ENCODE data around the gene PDLIM7. TPM values are rescaled to one million over a fixed set of nuclear protein-coding genes. Genes with fewer than 3 reads are reported as not detected.
A peak's percentile ranks its signal among the peaks of the same experiment; 100 is the strongest.

Gene PDLIM7
- total RNA-seq, 2 experiments from 2014 or later = 55.1 to 56.6 TPM

GRCh38 chr5:177459819-177460628, 37.4 kb downstream of the PDLIM7 start:
- no peak overlapping the region for H3K4me3 Mint-ChIP-seq
- no peaks in the 10 kb centered on the region for H3K9me3 Mint-ChIP-seq
- H3K27me3 Mint-ChIP-seq = no peaks in the 10 kb centered on the region
- no peak overlapping the region for H3K27ac Mint-ChIP-seq
- no peak for DNase-seq
- CTCF ChIA-PET = interaction anchor here (1.3 to 8.5 kb wide), 3 partner anchors 56 to 147 kb away, joined by 4 to 188 read pairs (median 9); no protein-coding TSS in a partner anchor
- POLR2A ChIA-PET = no interaction called here
- peaks cover 28% of the 10 kb centered on the region for H3K4me1 Mint-ChIP-seq
- H3K36me3 Mint-ChIP-seq (ENCODE audit: low read depth) = no peaks in the 10 kb centered on the region

DNA sequence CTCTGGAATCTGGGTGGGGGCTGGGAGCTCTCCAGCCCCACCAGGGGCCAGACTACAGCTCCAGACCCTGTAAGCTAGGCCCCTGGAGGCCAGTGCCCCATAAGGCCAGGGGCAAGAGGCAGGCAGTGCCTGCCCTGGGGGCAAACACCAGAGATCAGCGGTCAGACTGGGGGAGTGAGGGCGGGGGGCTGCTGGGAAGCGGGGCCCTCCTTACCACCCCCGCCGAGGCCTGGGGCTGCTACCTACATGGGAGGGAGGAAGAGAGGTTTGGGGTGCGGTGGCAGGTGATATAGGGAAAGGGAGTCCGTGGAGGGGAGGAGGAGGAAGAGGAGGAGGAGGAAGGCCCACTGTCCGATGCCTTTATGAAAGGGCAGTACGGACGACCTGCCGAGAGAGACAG, 38.0 kb downstream of the PDLIM7 start:
- H3K36me3 Mint-ChIP-seq (ENCODE audit: low read depth) = no peaks in the 10 kb centered on the region
- POLR2A ChIA-PET = no interaction called here
- DNase-seq = no peak
- H3K4me1 Mint-ChIP-seq = peaks cover 28% of the 10 kb centered on the region
- H3K9me3 Mint-ChIP-seq = no peaks in the 10 kb centered on the region
- CTCF ChIA-PET = interaction anchor here (1.6 to 8.5 kb wide), 2 partner anchors 55 to 69 kb away, joined by 9 to 188 read pairs; no protein-coding TSS in a partner anchor
- no peaks in the 10 kb centered on the region for H3K27me3 Mint-ChIP-seq
- H3K4me3 Mint-ChIP-seq = no peak overlapping the region
- no peak overlapping the region for H3K27ac Mint-ChIP-seq

DNA sequence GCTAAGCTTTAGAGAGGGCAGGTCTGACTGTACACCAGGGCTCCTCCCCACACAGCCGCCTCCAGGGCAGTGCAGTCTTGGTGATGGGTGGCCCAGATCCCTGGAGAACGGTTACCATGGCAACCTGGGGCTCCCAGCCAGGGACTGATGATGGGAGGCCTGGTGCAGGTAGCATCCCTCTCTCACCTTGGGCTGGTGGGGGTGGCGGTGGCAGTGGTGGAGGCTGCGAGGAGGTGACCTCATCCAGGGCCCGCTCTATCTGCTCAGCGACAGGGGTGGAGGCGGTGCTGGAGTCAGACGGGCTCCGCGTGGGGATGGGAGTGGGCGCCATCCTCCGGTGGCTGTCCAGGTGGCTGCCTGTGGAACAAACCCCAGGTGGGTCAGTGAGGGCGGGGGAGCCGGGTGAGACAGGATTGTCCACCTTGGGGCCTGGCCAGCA, 38.5 kb downstream of the PDLIM7 start:
- H3K27me3 Mint-ChIP-seq = peaks cover under 1% of the 10 kb centered on the region
- no peak overlapping the region for H3K27ac Mint-ChIP-seq
- ChIA-PET POLR2A (interaction anchor here (7.6 kb wide), 1 partner anchor 16 kb away, joined by 96 read pairs; the partner anchor contains the start of gene PRR7), CTCF (interaction anchor here (8.5 kb wide), 1 partner anchor 69 kb away, joined by 188 read pairs; no protein-coding TSS in a partner anchor)
- H3K4me3 Mint-ChIP-seq = no peak overlapping the region
- H3K4me1 Mint-ChIP-seq = peaks cover 32% of the 10 kb centered on the region
- no peak for DNase-seq
- H3K36me3 Mint-ChIP-seq (ENCODE audit: low read depth) = no peaks in the 10 kb centered on the region
- no peaks in the 10 kb centered on the region for H3K9me3 Mint-ChIP-seq

- no peaks in the 10 kb centered on the region for H3K36me3 Mint-ChIP-seq (ENCODE audit: low read depth)
- peaks cover 7% of the 10 kb centered on the region for H3K27me3 Mint-ChIP-seq
- no peak overlapping the region for H3K27ac Mint-ChIP-seq
- ChIA-PET POLR2A (interaction anchor here (1.0 to 7.6 kb wide), 6 partner anchors 15 to 68 kb away, joined by 3 to 96 read pairs (median 6); partner anchors contain the start of genes DBN1, GRK6 and PRR7), CTCF (interaction anchor here (0.7 to 17.6 kb wide), 32 partner anchors 8 to 329 kb away, joined by 3 to 467 read pairs (median 4); partner anchors contain the start of genes F12, GRK6, LMAN2 and PDLIM7)
- DNase-seq = no peak
- peaks cover 37% of the 10 kb centered on the region for H3K4me1 Mint-ChIP-seq
- H3K9me3 Mint-ChIP-seq = no peaks in the 10 kb centered on the region
- H3K4me3 Mint-ChIP-seq = no peak overlapping the region
These were observed 39.3 kb downstream of the PDLIM7 start for GRCh38 chr5:177457852-177458681.

- peak; percentile 69 for DNase-seq
- H3K4me1 Mint-ChIP-seq = peaks cover 33% of the 10 kb centered on the region
- no peak overlapping the region for H3K27ac Mint-ChIP-seq
These were observed 40.2 kb downstream of the PDLIM7 start for GRCh38 chr5:177456976-177457851.

DNA sequence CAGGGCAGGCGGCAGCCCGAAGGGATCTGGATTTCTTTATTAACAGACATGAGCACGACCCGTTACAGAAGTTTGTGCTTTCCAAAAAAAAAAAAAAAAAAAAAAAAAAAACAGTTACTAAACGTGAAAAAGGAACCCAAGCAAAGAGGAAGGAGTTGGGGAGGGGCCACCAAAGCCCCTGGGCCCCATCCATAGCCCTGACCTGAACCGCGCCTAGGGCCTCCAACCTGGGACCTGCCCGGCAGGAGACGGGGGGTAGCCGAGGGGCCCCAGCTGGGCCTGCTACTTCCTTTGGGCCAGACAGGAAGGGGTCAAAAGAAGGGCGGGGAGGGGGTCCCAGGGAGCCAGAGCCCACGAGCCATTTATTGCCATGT, 40.8 kb downstream of the PDLIM7 start:
- peaks cover 31% of the 10 kb centered on the region for H3K4me1 Mint-ChIP-seq
- peak overlapping the region; percentile 79 for H3K4me3 Mint-ChIP-seq
- no peaks in the 10 kb centered on the region for H3K9me3 Mint-ChIP-seq
- H3K27ac Mint-ChIP-seq = no peak overlapping the region
- H3K27me3 Mint-ChIP-seq = peaks cover 17% of the 10 kb centered on the region
- ChIA-PET CTCF (interaction anchor here (0.8 to 17.6 kb wide), 20 partner anchors 9 to 328 kb away, joined by 3 to 467 read pairs (median 4); partner anchors contain the start of genes F12, PDLIM7, PFN3 and PRR7), POLR2A (interaction anchor here (1.1 to 7.6 kb wide), 9 partner anchors 13 to 323 kb away, joined by 3 to 96 read pairs (median 7); partner anchors contain the start of genes GRK6, MXD3, NSD1 and PRR7)
- H3K36me3 Mint-ChIP-seq (ENCODE audit: low read depth) = no peaks in the 10 kb centered on the region
- DNase-seq = no peak

More at GRCh38 chr5:177456976-177457851, 40.2 kb downstream of the PDLIM7 start:
- Mint-ChIP-seq H3K4me3 (peak overlapping the region; percentile 52), H3K36me3 (ENCODE audit: low read depth) (no peaks in the 10 kb centered on the region), H3K9me3 (no peaks in the 10 kb centered on the region), H3K27me3 (peaks cover 12% of the 10 kb centered on the region)
- POLR2A ChIA-PET = interaction anchor here (1.0 to 7.6 kb wide), 9 partner anchors 14 to 145 kb away, joined by 3 to 96 read pairs (median 6); partner anchors contain the start of genes DBN1, GRK6, MXD3 and PRR7
- CTCF ChIA-PET = interaction anchor here (0.6 to 17.6 kb wide), 39 partner anchors 8 to 328 kb away, joined by 3 to 467 read pairs (median 4); partner anchors contain the start of genes F12, GRK6, LMAN2 and PDLIM7

DNA sequence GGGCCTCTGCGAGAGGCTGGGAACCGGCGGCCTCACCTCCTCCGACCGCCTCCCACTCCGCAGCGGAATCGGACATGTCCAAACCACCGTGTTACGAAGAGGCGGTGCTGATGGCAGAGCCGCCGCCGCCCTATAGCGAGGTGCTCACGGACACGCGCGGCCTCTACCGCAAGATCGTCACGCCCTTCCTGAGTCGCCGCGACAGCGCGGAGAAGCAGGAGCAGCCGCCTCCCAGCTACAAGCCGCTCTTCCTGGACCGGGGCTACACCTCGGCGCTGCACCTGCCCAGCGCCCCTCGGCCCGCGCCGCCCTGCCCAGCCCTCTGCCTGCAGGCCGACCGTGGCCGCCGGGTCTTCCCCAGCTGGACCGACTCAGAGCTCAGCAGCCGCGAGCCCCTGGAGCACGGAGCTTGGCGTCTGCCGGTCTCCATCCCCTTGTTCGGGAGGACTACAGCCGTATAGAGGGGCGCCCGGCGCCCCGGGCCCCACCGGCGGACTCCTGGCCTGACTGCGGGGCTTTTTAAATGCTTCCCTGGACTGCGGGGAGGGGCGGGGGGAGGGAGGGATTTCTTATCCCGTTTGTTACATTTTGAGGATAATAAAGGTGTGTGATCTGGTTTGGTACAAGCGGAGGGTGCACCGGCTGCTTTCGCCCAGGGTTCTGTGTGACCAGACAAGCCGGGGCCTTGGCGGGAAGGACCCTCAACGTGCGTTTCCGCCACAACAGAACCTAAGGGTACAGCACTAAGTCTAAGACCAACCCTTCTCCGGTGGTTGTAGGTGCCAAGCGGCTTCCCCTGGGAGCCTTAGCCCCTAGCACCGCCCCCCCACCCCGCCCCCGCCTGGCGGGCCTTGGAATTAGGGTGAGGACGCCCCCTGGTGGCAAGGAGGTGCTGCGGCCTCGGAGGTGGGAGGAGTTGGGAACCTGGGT, 41.5 kb downstream of the PDLIM7 start:
- no peaks in the 10 kb centered on the region for H3K9me3 Mint-ChIP-seq
- CTCF ChIA-PET = interaction anchor here (0.6 to 17.6 kb wide), 40 partner anchors 8 to 155 kb away, joined by 3 to 467 read pairs (median 6); partner anchors contain the start of genes F12, GRK6, LMAN2 and MXD3
- peak overlapping the region; percentile 79 for H3K4me3 Mint-ChIP-seq
- no peaks in the 10 kb centered on the region for H3K36me3 Mint-ChIP-seq (ENCODE audit: low read depth)
- H3K4me1 Mint-ChIP-seq = peaks cover 27% of the 10 kb centered on the region
- peaks cover 17% of the 10 kb centered on the region for H3K27me3 Mint-ChIP-seq
- POLR2A ChIA-PET = interaction anchor here (0.9 to 20.7 kb wide), 18 partner anchors 12 to 322 kb away, joined by 3 to 654 read pairs (median 7); partner anchors contain the start of genes DDX41, GRK6, LMAN2 and MXD3
- DNase-seq = peak; percentile 95
- H3K27ac Mint-ChIP-seq = peak overlapping the region; percentile 85

DNA sequence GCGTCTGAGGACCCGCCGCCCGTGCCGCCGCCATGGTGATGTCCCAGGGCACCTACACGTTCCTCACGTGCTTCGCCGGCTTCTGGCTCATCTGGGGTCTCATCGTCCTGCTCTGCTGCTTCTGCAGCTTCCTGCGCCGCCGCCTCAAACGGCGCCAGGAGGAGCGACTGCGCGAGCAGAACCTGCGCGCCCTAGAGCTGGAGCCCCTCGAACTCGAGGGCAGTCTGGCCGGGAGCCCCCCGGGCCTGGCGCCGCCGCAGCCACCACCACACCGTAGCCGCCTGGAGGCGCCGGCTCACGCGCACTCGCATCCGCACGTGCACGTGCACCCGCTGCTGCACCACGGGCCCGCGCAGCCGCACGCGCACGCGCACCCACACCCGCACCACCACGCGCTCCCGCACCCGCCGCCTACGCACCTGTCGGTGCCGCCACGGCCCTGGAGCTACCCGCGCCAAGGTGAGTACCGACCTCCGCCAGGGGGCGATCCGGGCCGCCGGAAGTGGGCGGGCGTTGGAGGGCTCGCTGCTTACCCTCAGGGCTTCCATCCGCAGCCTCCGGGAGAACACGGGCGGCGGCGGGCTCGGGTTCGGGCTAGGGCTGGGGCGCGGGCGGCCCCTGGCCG, 42.3 kb downstream of the PDLIM7 start:
- CTCF ChIA-PET = interaction anchor here (0.6 to 17.6 kb wide), 41 partner anchors 8 to 341 kb away, joined by 3 to 467 read pairs (median 5); partner anchors contain the start of genes F12, GRK6, LMAN2 and MXD3
- Mint-ChIP-seq H3K4me1 (peaks cover 27% of the 10 kb centered on the region), H3K36me3 (ENCODE audit: low read depth) (no peaks in the 10 kb centered on the region), H3K27me3 (peaks cover 17% of the 10 kb centered on the region), H3K4me3 (peak overlapping the region; percentile 79), H3K9me3 (no peaks in the 10 kb centered on the region), H3K27ac (peak overlapping the region; percentile 85)
- peak; percentile 91 for DNase-seq
- POLR2A ChIA-PET = interaction anchor here (0.9 to 20.7 kb wide), 20 partner anchors 12 to 322 kb away, joined by 3 to 654 read pairs (median 7); partner anchors contain the start of genes DDX41, GRK6, LMAN2 and MXD3

DNA sequence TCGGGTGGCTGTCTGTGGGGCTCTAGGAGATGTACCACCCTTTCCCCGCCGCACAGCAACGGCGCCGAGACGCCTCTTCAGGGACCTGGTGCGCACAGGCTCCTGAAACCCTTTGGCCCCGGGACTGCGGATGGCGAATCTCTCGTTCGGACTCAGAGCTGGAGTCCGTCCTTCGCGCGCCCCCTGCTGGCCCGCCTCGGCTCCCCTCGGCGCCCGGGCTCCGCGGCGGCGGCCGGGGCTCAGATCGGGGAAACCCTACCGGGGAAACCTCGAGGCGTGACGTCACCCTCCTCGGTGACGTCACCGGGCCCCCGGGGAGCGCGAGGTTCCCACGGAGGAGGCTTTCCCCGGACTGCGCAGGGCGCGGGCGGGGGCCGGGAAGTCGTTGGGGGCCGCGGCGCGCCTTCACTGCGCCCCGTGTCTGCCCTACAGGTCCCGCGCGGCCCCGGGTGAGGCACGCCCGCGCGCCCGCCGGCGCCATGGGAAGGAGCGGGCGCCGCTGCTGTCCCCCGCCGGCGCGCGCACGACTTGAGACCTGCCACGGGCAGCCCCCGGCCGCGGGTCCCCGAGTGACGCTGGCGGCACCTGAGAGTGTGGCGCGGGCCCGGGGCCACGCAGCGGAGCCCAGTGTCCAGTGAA, 42.9 kb downstream of the PDLIM7 start:
- POLR2A ChIA-PET = interaction anchor here (1.2 to 20.7 kb wide), 18 partner anchors 11 to 321 kb away, joined by 3 to 654 read pairs (median 8); partner anchors contain the start of genes DDX41, GRK6, LMAN2 and MXD3

More for the DNA sequence above, 42.9 kb downstream of the PDLIM7 start:
- H3K4me3 Mint-ChIP-seq = peak overlapping the region; percentile 79
- H3K9me3 Mint-ChIP-seq = no peaks in the 10 kb centered on the region
- H3K4me1 Mint-ChIP-seq = peaks cover 27% of the 10 kb centered on the region
- peaks cover 17% of the 10 kb centered on the region for H3K27me3 Mint-ChIP-seq
- CTCF ChIA-PET = interaction anchor here (0.5 to 17.6 kb wide), 39 partner anchors 9 to 341 kb away, joined by 3 to 467 read pairs (median 5); partner anchors contain the start of genes F12, GRK6, LMAN2 and MXD3
- DNase-seq = peak; percentile 94
- no peak overlapping the region for H3K27ac Mint-ChIP-seq
- no peaks in the 10 kb centered on the region for H3K36me3 Mint-ChIP-seq (ENCODE audit: low read depth)
